WTC11 (cell line): ENCODE data around the gene EXOC4. TPM values are rescaled to one million over a fixed set of nuclear protein-coding genes. Genes with fewer than 3 reads are reported as not detected.

Experiments used
- ATAC-seq: fragments of 200-7000 bp; cut with Tn5 transposase; 2 replicates; pipeline ENCODE4 v1.10.0; 2021; ENCODE audit warnings: mild to moderate bottlenecking, moderate library complexity
- CTCF ChIA-PET: fragments of 300-600 bp; sonication (Branson Sonifier 250); formaldehyde crosslinking; loops from one replicate; lab custom pipeline; 2021; ENCODE audit warnings: antibody characterized with exemption; lab: Charles Lee
- POLR2A ChIA-PET: fragments of 350-600 bp; sonication (Branson Sonifier 250); formaldehyde crosslinking; loops from one replicate; lab custom pipeline; 2021; ENCODE audit warnings: antibody characterized with exemption; lab: Charles Lee
- DNase-seq: peaks from one replicate; pipeline ENCODE4 v3.0.0; 2021; ENCODE audit warnings: low spot score
- H3K27ac Mint-ChIP-seq: 2 replicates; pipeline ENCODE4 v1.8.0; 2021; ENCODE audit warnings: mixed read lengths
- H3K27me3 Mint-ChIP-seq: 2 replicates; pipeline ENCODE4 v1.8.0; 2021; ENCODE audit warnings: low read depth, mild to moderate bottlenecking, moderate library complexity, mixed read lengths
- H3K36me3 Mint-ChIP-seq: 2 replicates; pipeline ENCODE4 v1.8.0; 2021; ENCODE audit warnings: mixed read lengths
- H3K4me1 Mint-ChIP-seq: 2 replicates; pipeline ENCODE4 v1.8.0; 2022; ENCODE audit warnings: mixed read lengths
- H3K4me3 Mint-ChIP-seq: 2 replicates; pipeline ENCODE4 v1.8.0; 2021; ENCODE audit warnings: mild to moderate bottlenecking, moderate library complexity, mixed read lengths
- H3K9me3 Mint-ChIP-seq: 2 replicates; pipeline ENCODE4 v1.8.0; 2021; ENCODE audit warnings: mixed read lengths
- ATF2 ChIP-seq: sonication (generic); formaldehyde crosslinking; IDR thresholded peaks from 2 replicates; pipeline ENCODE4 v1.8.1; 2022; ENCODE audit warnings: low read depth, missing genetic modification reagents, borderline replicate concordance
- CBFB ChIP-seq: sonication (generic); formaldehyde crosslinking; IDR thresholded peaks from 2 replicates; pipeline ENCODE4 v1.8.1; 2022; ENCODE audit warnings: mild to moderate bottlenecking, low read depth, missing genetic modification reagents
- E2F4 ChIP-seq: sonication (generic); formaldehyde crosslinking; IDR thresholded peaks from 2 replicates; pipeline ENCODE4 v1.8.1; 2022; ENCODE audit warnings: low read depth, mild to moderate bottlenecking, moderate library complexity, missing genetic modification reagents, borderline replicate concordance
- ESRRA ChIP-seq: sonication (generic); formaldehyde crosslinking; IDR thresholded peaks from 2 replicates; pipeline ENCODE4 v1.8.1; 2022; ENCODE audit warnings: mild to moderate bottlenecking, missing genetic modification reagents, borderline replicate concordance
- GRHL2 ChIP-seq: fragments of 250-450 bp; sonication (Bioruptor Pico); IDR thresholded peaks from 2 replicates; pipeline ENCODE4 v1.8.0; 2022; ENCODE audit warnings: mild to moderate bottlenecking, moderate library complexity; ENCODE audit not compliant: insufficient replicate concordance, severe bottlenecking
- GTF2I ChIP-seq: fragments of 250-450 bp; sonication (Bioruptor Pico); conservative IDR thresholded peaks from 2 replicates; pipeline ENCODE4 v1.4.0; 2021; ENCODE audit warnings: mild to moderate bottlenecking
- HMGXB4 ChIP-seq: sonication (generic); formaldehyde crosslinking; IDR thresholded peaks from 2 replicates; pipeline ENCODE4 v1.8.1; 2023; ENCODE audit warnings: mild to moderate bottlenecking, moderate library complexity, missing genetic modification reagents
- MXD4 ChIP-seq: fragments of 250-450 bp; sonication (Bioruptor Pico); IDR thresholded peaks from 2 replicates; pipeline ENCODE4 v1.8.0; 2021; ENCODE audit warnings: mild to moderate bottlenecking, moderate library complexity, borderline replicate concordance
- NFATC4 ChIP-seq: fragments of 250-450 bp; sonication (Bioruptor Pico); IDR thresholded peaks from 2 replicates; pipeline ENCODE4 v1.9.0; 2021; ENCODE audit warnings: mild to moderate bottlenecking
- NR2C2 ChIP-seq: sonication (generic); formaldehyde crosslinking; IDR thresholded peaks from 2 replicates; pipeline ENCODE4 v1.8.0; 2022; ENCODE audit warnings: mild to moderate bottlenecking, missing genetic modification reagents
- NR3C1 ChIP-seq: sonication (generic); formaldehyde crosslinking; conservative IDR thresholded peaks from 2 replicates; pipeline ENCODE4 v1.8.1; 2023; ENCODE audit warnings: low read depth, mild to moderate bottlenecking, missing genetic modification reagents
- PREB ChIP-seq: sonication (generic); formaldehyde crosslinking; IDR thresholded peaks from 2 replicates; pipeline ENCODE4 v1.8.1; 2022; ENCODE audit warnings: mild to moderate bottlenecking, missing genetic modification reagents, moderate library complexity, borderline replicate concordance
- TCF7 ChIP-seq: sonication (generic); formaldehyde crosslinking; IDR thresholded peaks from 2 replicates; pipeline ENCODE4 v1.8.0; 2022; ENCODE audit warnings: mild to moderate bottlenecking, low read depth, missing genetic modification reagents, moderate library complexity
- TEAD1 ChIP-seq: sonication (generic); formaldehyde crosslinking; IDR thresholded peaks from 2 replicates; pipeline ENCODE4 v1.8.0; 2022; ENCODE audit warnings: mild to moderate bottlenecking, missing genetic modification reagents
- ZBTB21 ChIP-seq: sonication (generic); formaldehyde crosslinking; IDR thresholded peaks from 2 replicates; pipeline ENCODE4 v1.8.1; 2023; ENCODE audit warnings: mild to moderate bottlenecking, missing genetic modification reagents, borderline replicate concordance
- ZNF138 ChIP-seq: sonication (generic); formaldehyde crosslinking; conservative IDR thresholded peaks from 2 replicates; pipeline ENCODE4 v1.8.1; 2022; ENCODE audit warnings: mild to moderate bottlenecking, moderate library complexity, missing genetic modification reagents
- ZNF317 ChIP-seq: sonication (generic); formaldehyde crosslinking; IDR thresholded peaks from 2 replicates; pipeline ENCODE4 v1.8.1; 2023; ENCODE audit warnings: low read depth, mild to moderate bottlenecking, moderate library complexity, missing genetic modification reagents, borderline replicate concordance
- ZNF512 ChIP-seq: sonication (generic); formaldehyde crosslinking; IDR thresholded peaks from 2 replicates; pipeline ENCODE4 v1.8.1; 2022; ENCODE audit warnings: missing genetic modification reagents, borderline replicate concordance
- ZNF671 ChIP-seq: fragments of 250-450 bp; sonication (Bioruptor Pico); IDR thresholded peaks from 2 replicates; pipeline ENCODE4 v1.8.0; 2021; ENCODE audit warnings: mild to moderate bottlenecking
- total RNA-seq: library from RNA; stranded (reverse); gene quantifications from 3 replicates; pipeline ENCODE4 v1.2.3, GENCODE V29; 2021

Gene EXOC4
- total RNA-seq, 1 experiment from 2014 or later = 62.0 TPM

- no peak overlapping the region for H3K27ac Mint-ChIP-seq
- ChIA-PET CTCF (interaction anchor here (1.3 kb wide), 1 partner anchor 128 kb away, joined by 4 read pairs; no protein-coding TSS in a partner anchor), POLR2A (no interaction called here)
- DNase-seq (no peak), ATAC-seq (no peak)
- H3K27me3 Mint-ChIP-seq = no peaks in the 10 kb centered on the region
- H3K4me1 Mint-ChIP-seq = peaks cover 10% of the 10 kb centered on the region
- no peaks in the 10 kb centered on the region for H3K9me3 Mint-ChIP-seq
- no peaks in the 10 kb centered on the region; the same call in 1 of the 2 replicates for H3K36me3 Mint-ChIP-seq
- TF ChIP-seq GRHL2 (CRISPR knock-in tag) (no peak), ZNF512 (CRISPR knock-in tag) (no peak), PREB (CRISPR knock-in tag) (no peak), TEAD1 (CRISPR knock-in tag) (no peak), HMGXB4 (CRISPR knock-in tag) (no peak), TCF7 (CRISPR knock-in tag) (no peak), ESRRA (CRISPR knock-in tag) (no peak), E2F4 (no peak), NR2C2 (CRISPR knock-in tag) (no peak), ZNF138 (CRISPR knock-in tag) (no peak), ZNF671 (CRISPR knock-in tag) (no peak), NFATC4 (no peak), ZNF317 (CRISPR knock-in tag) (no peak), MXD4 (CRISPR knock-in tag) (no peak)
- no peak overlapping the region for H3K4me3 Mint-ChIP-seq
Measured at GRCh38 chr7:134013249-134013648, 760.4 kb downstream of the EXOC4 start.

GRCh38 chr7:134014935-134015334, 762.1 kb downstream of the EXOC4 start:
- no peak overlapping the region for H3K4me3 Mint-ChIP-seq
- no peaks in the 10 kb centered on the region for H3K36me3 Mint-ChIP-seq
- CTCF ChIA-PET = interaction anchor here (1.1 kb wide), 1 partner anchor 342 kb away, joined by 3 read pairs; no protein-coding TSS in a partner anchor
- peaks cover 15% of the 10 kb centered on the region for H3K4me1 Mint-ChIP-seq
- DNase-seq = no peak
- H3K27ac Mint-ChIP-seq = no peak overlapping the region
- POLR2A ChIA-PET = no interaction called here
- no peak for TF ChIP-seq ZBTB21 (CRISPR knock-in tag)
- TF ChIP-seq GTF2I (CRISPR knock-in tag) = no peak
- no peak for TF ChIP-seq CBFB (CRISPR knock-in tag)
- no peak for TF ChIP-seq NR3C1 (CRISPR knock-in tag)
- TF ChIP-seq ATF2 (CRISPR knock-in tag) = no peak
- no peak for ATAC-seq
- no peaks in the 10 kb centered on the region for H3K9me3 Mint-ChIP-seq
- H3K27me3 Mint-ChIP-seq = no peaks in the 10 kb centered on the region
